ENCODE results near the gene COPS8.

- TF ChIP-seq CTCF (IDR thresholded peaks at IDR 0.05) (no peak), POLR2AphosphoS5 (IDR thresholded peaks at IDR 0.05) (no peak), POLR2A (IDR thresholded peaks at IDR 0.05) (no peak)
These were observed 58.8 kb downstream of the COPS8 start for GRCh38 chr2:237144516-237144915.
